NCI-H2107 treated with DMSO at 0.1 percent for 48 hours (cell line): ENCODE measurements around the gene EFR3B.
"Not testable (repeated sequence)": the region's sequence is repeated elsewhere in the genome, so short reads cannot be mapped to it uniquely, and the experiment has no call there.

Experiments used
- DNase-seq: peaks from one replicate; lab custom pipeline; 2025; ENCODE audit not compliant: unreplicated experiment; lab: John Stamatoyannopoulos, UW

The EFR3B gene

GRCh38 chr2:25041928-25042320 lies at the start of gene EFR3B:
TSS of gene EFR3B (plus strand) at chr2:25042076. CDS start at chr2:25042313, 237 bp downstream.
- peak; percentile 73 for DNase-seq

- DNase-seq, result no peak
Measured at GRCh38 chr2:24993406-24994145, 48.3 kb upstream of the EFR3B start.

- no peak for DNase-seq
Measured at GRCh38 chr2:24994146-24994724, 47.6 kb upstream of the EFR3B start.

- not testable (repeated sequence) for DNase-seq
Measured at GRCh38 chr2:24999097-24999496, 42.8 kb upstream of the EFR3B start.

GRCh38 chr2:25000036-25000435 lies 41.8 kb upstream of the EFR3B start:
- no peak for DNase-seq

GRCh38 chr2:25000503-25001324 lies 41.2 kb upstream of the EFR3B start:
- DNase-seq, result no peak

- DNase-seq, result no peak
Measured at GRCh38 chr2:25001325-25001637, 40.6 kb upstream of the EFR3B start.

- no peak for DNase-seq
Measured at GRCh38 chr2:25002066-25002465, 39.8 kb upstream of the EFR3B start.

GRCh38 chr2:25009954-25010353 lies 31.9 kb upstream of the EFR3B start:
- DNase-seq, result no peak

- not testable (repeated sequence) for DNase-seq
Measured at GRCh38 chr2:25011342-25011741, 30.5 kb upstream of the EFR3B start.

- no peak for DNase-seq
Measured at GRCh38 chr2:25014631-25015030, 27.2 kb upstream of the EFR3B start.

GRCh38 chr2:25018681-25019080 lies 23.2 kb upstream of the EFR3B start:
- no peak for DNase-seq

- no peak for DNase-seq
Measured at GRCh38 chr2:25021791-25022362, 20.0 kb upstream of the EFR3B start.

- no peak for DNase-seq
Measured at GRCh38 chr2:25023333-25023732, 18.5 kb upstream of the EFR3B start.

GRCh38 chr2:25025229-25026007 lies 16.5 kb upstream of the EFR3B start:
- no peak for DNase-seq

GRCh38 chr2:25026008-25026530 lies 15.8 kb upstream of the EFR3B start:
- no peak for DNase-seq

- DNase-seq, result peak; percentile 76
Measured at GRCh38 chr2:25029183-25029554, 12.7 kb upstream of the EFR3B start.

GRCh38 chr2:25030702-25031101 lies 11.2 kb upstream of the EFR3B start:
- DNase-seq, result no peak

GRCh38 chr2:25032094-25032493 lies 9.8 kb upstream of the EFR3B start:
- DNase-seq, result no peak

- no peak for DNase-seq
Measured at GRCh38 chr2:25032901-25033300, 9.0 kb upstream of the EFR3B start.

- DNase-seq, result no peak
Measured at GRCh38 chr2:25034081-25034480, 7.8 kb upstream of the EFR3B start.
